ENCODE measurements around the gene XIRP1. TPM values are rescaled to one million over a fixed set of nuclear protein-coding genes. Genes with fewer than 3 reads are reported as not detected.
A peak's percentile ranks its signal among the peaks of the same experiment; 100 is the strongest.

Gene XIRP1
- total RNA-seq, 4 donors from 2014 or later: 0.76 TPM; not detected in 3

DNA sequence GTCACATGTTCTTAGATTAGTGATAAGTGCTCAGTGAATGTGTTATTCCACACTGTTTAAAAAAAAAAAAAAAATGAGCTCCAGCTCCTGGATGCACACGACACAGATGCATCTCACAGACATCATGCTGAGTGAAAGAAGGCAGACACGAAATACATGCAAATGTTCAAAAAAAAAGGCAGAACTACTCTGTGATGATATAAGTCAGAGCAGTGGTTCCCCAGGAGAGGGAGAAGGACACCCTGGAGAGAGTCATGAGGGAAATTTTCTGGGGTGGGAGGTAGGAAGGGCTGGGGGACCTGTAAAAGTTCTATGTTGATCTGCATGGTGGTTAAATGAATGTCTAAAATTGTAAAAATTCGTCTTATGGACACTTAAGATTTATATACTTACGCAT, 43.3 kb downstream of the XIRP1 start:
- no peaks in the 10 kb centered on the region for H3K9me3 ChIP-seq
- H3K4me1 ChIP-seq: peaks cover 5 to 71% (median 53%) of the 10 kb centered on the region in 4 donors
- H3K27me3 ChIP-seq: no peaks in the 10 kb centered on the region
- H3K4me3 ChIP-seq: peak overlapping the region in 1 of 4 donors; percentile 35
- no peak for TF ChIP-seq POLR2A (IDR thresholded peaks at IDR 0.05)
- DNase-seq: peak in 1 of 3 donors; percentile 41
- peak overlapping the region; percentile 81 to 100 (median 93) for H3K27ac ChIP-seq
- peaks cover 0 to 26% (median 0%) of the 10 kb centered on the region in 3 donors for H3K36me3 ChIP-seq

GRCh38 chr3:39148435-39149058, 43.8 kb downstream of the XIRP1 start:
- DNase-seq: peak in 1 of 3 donors; percentile 70
- Histone ChIP-seq H3K27ac (peak overlapping the region; percentile 81 to 100 (median 86)), H3K36me3 (peaks cover 0 to 31% (median 0%) of the 10 kb centered on the region in 3 donors), H3K4me1 (peaks cover 5 to 68% (median 53%) of the 10 kb centered on the region in 4 donors), H3K9me3 (no peaks in the 10 kb centered on the region), H3K27me3 (no peaks in the 10 kb centered on the region), H3K4me3 (peak overlapping the region; percentile 20 to 41 (median 30))
- no peak for TF ChIP-seq CTCF (IDR thresholded peaks at IDR 0.05)
- TF ChIP-seq POLR2A (IDR thresholded peaks at IDR 0.05): no peak

DNA sequence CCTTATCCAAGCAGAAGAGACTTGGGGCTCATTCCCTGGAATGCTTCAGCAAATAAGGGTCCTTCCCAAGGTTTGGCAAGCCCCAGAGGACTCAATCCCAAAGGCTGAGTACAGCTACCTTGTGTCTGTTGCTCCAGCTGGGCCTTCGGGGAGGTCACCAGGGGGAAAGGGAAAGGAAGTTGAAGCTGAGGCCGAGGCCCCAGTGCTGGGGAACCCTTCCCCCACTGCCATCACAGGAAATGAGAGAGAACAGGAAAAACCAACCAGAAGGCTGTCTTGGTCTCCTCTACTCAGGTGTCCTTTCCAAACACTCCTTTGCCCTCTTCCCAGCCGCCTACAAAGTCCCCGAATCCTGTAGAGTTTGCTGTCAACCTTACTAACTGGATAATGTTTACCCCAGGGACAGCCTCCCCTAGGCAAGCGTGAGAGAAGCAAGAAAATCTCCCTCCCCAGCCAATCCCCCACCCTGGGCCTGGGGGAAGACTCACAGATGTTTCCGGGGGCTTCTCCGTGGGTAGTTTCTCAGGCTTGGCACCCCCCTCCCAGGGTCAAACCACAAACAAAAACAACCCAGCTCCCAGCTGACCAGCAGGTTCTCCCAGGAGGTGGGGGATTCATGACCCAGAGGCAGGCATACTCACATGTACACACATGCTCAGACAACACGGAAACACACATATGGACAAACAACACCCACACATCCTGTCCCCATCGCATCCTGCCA, 44.5 kb downstream of the XIRP1 start:
- peak; percentile 59 to 81 (median 80) for DNase-seq
- no peak for TF ChIP-seq POLR2A (IDR thresholded peaks at IDR 0.05)
- no peak for TF ChIP-seq CTCF (IDR thresholded peaks at IDR 0.05)
- Histone ChIP-seq H3K27ac (peak overlapping the region; percentile 81 to 100 (median 86)), H3K27me3 (no peaks in the 10 kb centered on the region), H3K4me1 (peaks cover 5 to 71% (median 53%) of the 10 kb centered on the region in 4 donors), H3K4me3 (peak overlapping the region; percentile 20 to 41 (median 30)), H3K36me3 (peaks cover 0 to 38% (median 0%) of the 10 kb centered on the region in 3 donors), H3K9me3 (no peaks in the 10 kb centered on the region)

DNA sequence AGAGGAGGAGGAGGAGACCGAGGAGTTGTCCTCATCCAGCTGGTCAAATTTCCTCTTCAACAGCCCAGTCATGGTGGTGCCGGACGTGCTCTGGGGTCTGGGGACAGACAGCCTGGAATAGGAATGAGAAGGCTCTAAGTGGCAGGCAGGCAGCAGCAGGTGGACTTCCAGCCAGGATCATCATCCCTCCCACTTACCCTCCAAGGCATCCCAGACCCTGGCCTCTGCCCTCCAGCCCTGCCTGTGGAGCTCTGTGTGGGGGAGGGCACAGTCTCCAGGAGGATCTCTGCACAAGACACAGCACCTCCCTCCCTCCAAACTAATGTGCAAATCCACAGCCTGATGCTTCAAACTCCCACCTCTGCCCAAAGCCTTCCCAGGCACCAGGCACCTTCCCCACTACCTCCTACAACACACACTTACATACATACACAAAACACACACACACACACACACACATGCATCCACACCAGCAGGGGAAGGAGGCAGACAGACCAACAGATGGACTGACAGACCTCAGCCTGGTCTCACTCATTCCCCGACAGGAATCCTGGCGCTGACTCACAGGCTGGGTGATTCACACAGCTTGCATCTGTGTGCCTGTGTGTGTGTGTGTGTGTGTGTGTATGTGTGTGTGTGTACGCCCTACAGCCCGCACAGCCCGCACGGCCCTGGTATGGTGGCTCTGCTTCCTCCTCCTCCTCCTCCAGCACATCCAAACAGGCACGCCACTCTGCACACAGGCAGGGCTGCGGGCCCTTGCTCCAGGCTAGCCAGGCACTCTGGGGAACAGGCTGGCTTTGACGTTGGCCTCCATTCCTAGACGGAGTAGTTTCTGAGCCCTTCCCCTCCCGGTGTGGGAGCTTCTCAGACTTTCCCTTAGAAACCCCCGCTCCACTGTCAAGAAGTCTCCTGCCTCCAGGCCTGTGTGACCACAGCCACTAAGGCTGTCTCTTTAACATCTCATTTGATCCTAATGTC, 45.5 kb downstream of the XIRP1 start:
- peak overlapping the region; percentile 81 to 100 (median 86) for H3K27ac ChIP-seq
- DNase-seq: peak; percentile 68 to 92 (median 86)
- H3K27me3 ChIP-seq: no peaks in the 10 kb centered on the region
- H3K9me3 ChIP-seq: no peaks in the 10 kb centered on the region
- H3K36me3 ChIP-seq: peaks cover 0 to 47% (median 0%) of the 10 kb centered on the region in 3 donors
- H3K4me1 ChIP-seq: peaks cover 5 to 77% (median 58%) of the 10 kb centered on the region in 4 donors
- peak in 1 of 2 donors; percentile 63 for TF ChIP-seq POLR2A (IDR thresholded peaks at IDR 0.05)
- TF ChIP-seq CTCF (IDR thresholded peaks at IDR 0.05): peak in 2 of 6 experiments; percentile 2 to 14
- peak overlapping the region; percentile 20 to 41 (median 30) for H3K4me3 ChIP-seq

- DNase-seq: peak in 2 of 3 donors; percentile 77 to 84
Observed at GRCh38 chr3:39146083-39146501, 46.3 kb downstream of the XIRP1 start.

More at GRCh38 chr3:39146083-39146501, 46.3 kb downstream of the XIRP1 start:
- peak overlapping the region; percentile 81 to 100 (median 86) for H3K27ac ChIP-seq
- H3K4me1 ChIP-seq: peaks cover 5 to 77% (median 58%) of the 10 kb centered on the region in 4 donors
- peaks cover 0 to 47% (median 0%) of the 10 kb centered on the region in 3 donors for H3K36me3 ChIP-seq
- no peaks in the 10 kb centered on the region for H3K27me3 ChIP-seq
- TF ChIP-seq POLR2A (IDR thresholded peaks at IDR 0.05) (no peak), CTCF (IDR thresholded peaks at IDR 0.05) (peak in 4 of 6 experiments; percentile 26 to 63 (median 62))
- no peak overlapping the region for H3K4me3 ChIP-seq
- no peaks in the 10 kb centered on the region for H3K9me3 ChIP-seq

Measured in Peyer's patch (tissue), 4 donors.